Parathyroid adenoma (tissue), 2 donors: ENCODE results near the gene SUMF1.

Experiments used
- H2AFZ ChIP-seq: fragments of 300-600 bp; sonication (generic); one replicate; pipeline ENCODE4 v1.7.0; 2017; ENCODE audit warnings: antibody characterized with exemption, mild to moderate bottlenecking
- H3K27ac ChIP-seq: fragments of 300-600 bp; sonication (generic); one replicate; pipeline ENCODE4 v1.7.0; 2017
- H3K27me3 ChIP-seq: fragments of 300-600 bp; sonication (generic); one replicate; pipeline ENCODE4 v1.7.0; 2017; ENCODE audit warnings: low read length; ENCODE audit not compliant: control insufficient read depth, insufficient read depth
- H3K36me3 ChIP-seq: fragments of 300-600 bp; sonication (generic); one replicate; pipeline ENCODE4 v1.7.0; 2017; ENCODE audit warnings: low read length; ENCODE audit not compliant: control insufficient read depth, insufficient read depth
- H3K4me1 ChIP-seq: fragments of 300-600 bp; sonication (generic); one replicate; pipeline ENCODE4 v1.7.0; 2017; ENCODE audit warnings: control low read depth
- H3K4me2 ChIP-seq: fragments of 300-600 bp; sonication (generic); one replicate; pipeline ENCODE4 v1.7.0; 2017; ENCODE audit warnings: low read length
- H3K4me3 ChIP-seq: fragments of 300-600 bp; sonication (generic); one replicate; pipeline ENCODE4 v1.7.0; 2017; ENCODE audit warnings: low read depth, low read length
- H3K79me2 ChIP-seq: fragments of 300-600 bp; sonication (generic); one replicate; pipeline ENCODE4 v1.7.0; 2017; ENCODE audit warnings: control low read depth
- H3K9ac ChIP-seq: fragments of 300-600 bp; sonication (generic); one replicate; pipeline ENCODE4 v1.7.0; 2017; ENCODE audit warnings: mild to moderate bottlenecking
- H3K9me3 ChIP-seq: fragments of 300-600 bp; sonication (generic); one replicate; pipeline ENCODE4 v1.7.0; 2017; ENCODE audit warnings: low read length; ENCODE audit not compliant: control insufficient read depth
- CTCF ChIP-seq: fragments of 300-600 bp; sonication (generic); IDR thresholded peaks from one replicate; pipeline ENCODE4 v1.7.0; 2017; ENCODE audit warnings: antibody characterized with exemption, mild to moderate bottlenecking
- donor health status: primary hyperparathyroidism.

The SUMF1 gene

GRCh38 chr3:4440951-4441350, 26.1 kb downstream of the SUMF1 start:
- Histone ChIP-seq H3K4me2 (no peak overlapping the region), H3K27ac (no peak overlapping the region), H3K4me3 (no peak overlapping the region), H3K79me2 (no peaks in the 10 kb centered on the region), H3K27me3 (no peaks in the 10 kb centered on the region), H3K36me3 (no peaks in the 10 kb centered on the region), H3K4me1 (no peaks in the 10 kb centered on the region), H2AFZ (no peak overlapping the region), H3K9me3 (no peaks in the 10 kb centered on the region), H3K9ac (no peak overlapping the region)
- no peak for TF ChIP-seq CTCF

GRCh38 chr3:4438296-4438695, 28.8 kb downstream of the SUMF1 start:
- Histone ChIP-seq H3K4me2 (no peak overlapping the region), H3K9me3 (no peaks in the 10 kb centered on the region), H3K36me3 (no peaks in the 10 kb centered on the region), H3K4me3 (no peak overlapping the region), H3K79me2 (peaks cover 5% of the 10 kb centered on the region), H3K27ac (no peak overlapping the region), H3K9ac (no peak overlapping the region), H3K4me1 (peaks cover 5% of the 10 kb centered on the region), H2AFZ (no peak overlapping the region), H3K27me3 (no peaks in the 10 kb centered on the region)
- TF ChIP-seq CTCF, result no peak

- Histone ChIP-seq H3K4me1 (peaks cover 7% of the 10 kb centered on the region), H3K9me3 (no peaks in the 10 kb centered on the region), H3K36me3 (no peaks in the 10 kb centered on the region), H3K9ac (no peak overlapping the region), H3K4me3 (no peak overlapping the region), H3K79me2 (peaks cover 25% of the 10 kb centered on the region), H3K27me3 (no peaks in the 10 kb centered on the region), H3K4me2 (no peak overlapping the region), H3K27ac (no peak overlapping the region), H2AFZ (no peak overlapping the region)
- TF ChIP-seq CTCF, result no peak
Measured at GRCh38 chr3:4432259-4432658, 34.8 kb downstream of the SUMF1 start.

GRCh38 chr3:4429648-4430350, 37.3 kb downstream of the SUMF1 start:
- TF ChIP-seq CTCF, result no peak
- Histone ChIP-seq H3K9me3 (no peaks in the 10 kb centered on the region), H3K4me1 (peaks cover 7% of the 10 kb centered on the region), H3K27me3 (no peaks in the 10 kb centered on the region), H3K9ac (no peak overlapping the region), H3K27ac (no peak overlapping the region), H3K79me2 (peaks cover 33% of the 10 kb centered on the region), H3K36me3 (no peaks in the 10 kb centered on the region), H2AFZ (no peak overlapping the region), H3K4me2 (no peak overlapping the region), H3K4me3 (no peak overlapping the region)

GRCh38 chr3:4426782-4427344, 40.2 kb downstream of the SUMF1 start:
- Histone ChIP-seq H3K4me2 (no peak overlapping the region), H3K9ac (no peak overlapping the region), H2AFZ (no peak overlapping the region), H3K36me3 (no peaks in the 10 kb centered on the region), H3K27ac (no peak overlapping the region), H3K4me3 (no peak overlapping the region), H3K27me3 (no peaks in the 10 kb centered on the region), H3K4me1 (no peaks in the 10 kb centered on the region), H3K9me3 (no peaks in the 10 kb centered on the region), H3K79me2 (peaks cover 27% of the 10 kb centered on the region)
- TF ChIP-seq CTCF, result no peak
